A549 (cell line): ENCODE measurements around the gene KRTAP5-2. TPM values are rescaled to one million over a fixed set of nuclear protein-coding genes. Genes with fewer than 3 reads are reported as not detected.

ENCODE experiments used
- ATAC-seq, 2 experiments: fragments of 200-7000 bp in 1 of 2; fragments of >200 bp in 1 of 2; cut with Nextera tagmentation in 1 of 2; cut with Tn5 transposase in 1 of 2; 3 replicates each; pipeline versions ENCODE4 v1.8.0 to v1.9.1; 2018 to 2020; ENCODE audit warnings: mild to moderate bottlenecking in 1 of 2, moderate library complexity in 1 of 2
- CTCF ChIA-PET: fragments of 300-600 bp; sonication (Branson Sonifier 250); formaldehyde crosslinking; extraction: SDS; loops from one replicate; lab custom pipeline; 2021; ENCODE audit warnings: antibody characterized with exemption, inconsistent platforms; lab: Yijun Ruan, JAX
- POLR2A ChIA-PET: fragments of 350-600 bp; formaldehyde crosslinking; extraction: SDS; loops from one replicate; lab custom pipeline; 2021; ENCODE audit warnings: antibody characterized with exemption, inconsistent platforms; lab: Yijun Ruan, JAX
- DNase-seq, 2 experiments: peaks; one replicate each; pipeline versions ENCODE4 v3.0.0 to v3.0.0-alpha.2; 2011 to 2016; ENCODE audit warnings: low read depth in 1 of 2, low spot score in 1 of 2
- FAIRE-seq: peaks from 2 replicates; lab custom pipeline; 2011; peaks lifted over from hg19 to GRCh38; lab: Jason Lieb, UNC
- H3K27ac ChIP-seq, 2 experiments: fragments of >200 bp; sonication (Bioruptor Twin); formaldehyde crosslinking; 3 replicates each; pipeline ENCODE4 v1.5.1; 2016 to 2017
- H3K4me1 ChIP-seq: fragments of >200 bp; sonication (Bioruptor Twin); formaldehyde crosslinking; 3 replicates; pipeline ENCODE4 v1.6.1; 2016
- H3K4me2 ChIP-seq: fragments of >200 bp; sonication (Bioruptor Twin); formaldehyde crosslinking; 3 replicates; pipeline ENCODE4 v1.6.1; 2016
- H3K4me3 ChIP-seq: fragments of >200 bp; sonication (Bioruptor Twin); formaldehyde crosslinking; 3 replicates; pipeline ENCODE4 v1.5.1; 2016
- H3K9me3 ChIP-seq: fragments of >200 bp; sonication (Bioruptor Twin); formaldehyde crosslinking; 3 replicates; pipeline ENCODE4 v1.6.1; 2016
- ATOH8 ChIP-seq: fragments of 250-450 bp; sonication (Bioruptor Pico); IDR thresholded peaks from 2 replicates; pipeline ENCODE4 v1.5.0; 2020; ENCODE audit warnings: low read depth, mild to moderate bottlenecking, moderate library complexity
- CBX2 ChIP-seq: fragments of 200-600 bp; sonication (generic); IDR thresholded peaks from 2 replicates; pipeline ENCODE4 v1.6.1; 2016; ENCODE audit warnings: low read depth, mild to moderate bottlenecking, borderline replicate concordance
- CBX8 ChIP-seq: fragments of 200-600 bp; sonication (generic); IDR thresholded peaks from 2 replicates; pipeline ENCODE4 v1.6.1; 2016
- ESRRA ChIP-seq: fragments of 150-350 bp; IDR thresholded peaks from 2 replicates; pipeline ENCODE4 v1.6.1; 2014; ENCODE audit warnings: mild to moderate bottlenecking, low read length, borderline replicate concordance
- FOSL2 ChIP-seq, 2 experiments: fragments of 450-650 bp in 1 of 2; fragments of >200 bp in 1 of 2; sonication (Bioruptor Twin) in 1 of 2; formaldehyde crosslinking; IDR thresholded peaks; 2 replicates each; pipeline versions ENCODE4 v1.5.0 to v1.6.1; 2016 to 2020; ENCODE audit warnings: mild to moderate bottlenecking in 1 of 2, moderate library complexity in 1 of 2
- FOXS1 ChIP-seq: fragments of 250-450 bp; sonication (Bioruptor Pico); IDR thresholded peaks from 2 replicates; pipeline ENCODE4 v1.5.0; 2020; ENCODE audit warnings: mild to moderate bottlenecking, moderate library complexity
- GATA3 ChIP-seq: IDR thresholded peaks from 2 replicates; pipeline ENCODE4 v1.6.1; 2012; ENCODE audit warnings: borderline replicate concordance
- HDAC2 ChIP-seq: fragments of 200-600 bp; sonication (generic); IDR thresholded peaks from 2 replicates; pipeline ENCODE4 v1.6.1; 2016
- HOXA7 ChIP-seq: fragments of 250-450 bp; sonication (Bioruptor Pico); IDR thresholded peaks from 2 replicates; pipeline ENCODE4 v1.5.0; 2020; ENCODE audit warnings: mild to moderate bottlenecking, moderate library complexity
- HOXB13 ChIP-seq: fragments of 250-450 bp; sonication (Bioruptor Pico); IDR thresholded peaks from 2 replicates; pipeline ENCODE4 v1.5.0; 2020; ENCODE audit warnings: low read depth, mild to moderate bottlenecking, moderate library complexity
- HOXB5 ChIP-seq: fragments of 250-450 bp; sonication (Bioruptor Pico); IDR thresholded peaks from 2 replicates; pipeline ENCODE4 v1.5.0; 2020; ENCODE audit warnings: mild to moderate bottlenecking, moderate library complexity
- JUN ChIP-seq, 2 experiments: fragments of >200 bp; sonication (Bioruptor Twin); formaldehyde crosslinking; IDR thresholded peaks; 2 replicates in 1 of 2; 3 replicates in 1 of 2; pipeline ENCODE4 v1.6.1; 2016 to 2017
- KDM1A ChIP-seq: fragments of 200-600 bp; sonication (generic); IDR thresholded peaks from 2 replicates; pipeline ENCODE4 v1.6.1; 2016; ENCODE audit warnings: low read depth, mild to moderate bottlenecking
- MAFK ChIP-seq: fragments of 450-650 bp; IDR thresholded peaks from 2 replicates; pipeline ENCODE4 v1.6.1; 2014; ENCODE audit not compliant: partially characterized antibody
- MAX ChIP-seq: IDR thresholded peaks from 2 replicates; pipeline ENCODE4 v1.6.1; 2012
- MAZ ChIP-seq: fragments of 150-350 bp; IDR thresholded peaks from 2 replicates; pipeline ENCODE4 v1.6.1; 2014; ENCODE audit warnings: antibody characterized with exemption, low read depth, low read length, borderline replicate concordance
- NFE2L2 ChIP-seq: fragments of 150-350 bp; conservative IDR thresholded peaks from 2 replicates; pipeline ENCODE4 v1.6.1; 2014; ENCODE audit warnings: low read length
- NR3C1 ChIP-seq: fragments of >200 bp; sonication (Bioruptor Twin); formaldehyde crosslinking; IDR thresholded peaks from 3 replicates; pipeline ENCODE4 v1.6.1; 2017
- POLR2AphosphoS2 ChIP-seq: conservative IDR thresholded peaks from 2 replicates; pipeline ENCODE4 v1.6.1; 2012; ENCODE audit warnings: low read length, improper control_type of control experiment, inconsistent platforms
- RARB ChIP-seq: fragments of 250-450 bp; sonication (Bioruptor Pico); IDR thresholded peaks from 2 replicates; pipeline ENCODE4 v1.8.0; 2021; ENCODE audit warnings: mild to moderate bottlenecking, moderate library complexity
- RCOR1 ChIP-seq: fragments of 150-350 bp; IDR thresholded peaks from 2 replicates; pipeline ENCODE4 v1.6.1; 2014; ENCODE audit warnings: antibody characterized with exemption, low read length, low read depth
- RFX5 ChIP-seq: fragments of 450-650 bp; IDR thresholded peaks from 2 replicates; pipeline ENCODE4 v1.7.1; 2014; ENCODE audit warnings: antibody characterized with exemption, mild to moderate bottlenecking, moderate library complexity
- SREBF2 ChIP-seq: fragments of 450-650 bp; IDR thresholded peaks from 2 replicates; pipeline ENCODE4 v1.6.1; 2014; ENCODE audit warnings: mild to moderate bottlenecking, moderate library complexity
- ZC3H11A ChIP-seq: fragments of 450-650 bp; IDR thresholded peaks from 2 replicates; pipeline ENCODE4 v1.6.1; 2014; ENCODE audit warnings: antibody characterized with exemption, mild to moderate bottlenecking
- ZSCAN20 ChIP-seq: fragments of 250-450 bp; sonication (Bioruptor Pico); IDR thresholded peaks from 2 replicates; pipeline ENCODE4 v1.8.0; 2022; ENCODE audit warnings: mild to moderate bottlenecking, moderate library complexity
- WGBS: methylation state at CpG from one replicate; pipeline ENCODE4 v1.1.6; 2017; ENCODE audit errors: missing lambda C conversion rate; 5-methylcytosine and 5-hydroxymethylcytosine counted together
- polyA plus RNA-seq, 4 experiments: library from polyadenylated mRNA; depleted of rRNA in 3 of 4; stranded (reverse); fragments of >200 nt; fragmentation: RNase III in 1 of 4; extraction: RNeasy Plus Mini Kit Qiagen cat#74134 plus additional on column Dnase treatment in 1 of 4; gene quantifications; 2 replicates in 3 of 4; 3 replicates in 1 of 4; pipeline ENCODE4 v1.2.3, GENCODE V29; 2011 to 2017
- TF ChIP-seq, protein P1 (sequence below): fragments of >200 bp; sonication (Bioruptor Twin); formaldehyde crosslinking; IDR thresholded peaks from 3 replicates; pipeline ENCODE4 v1.6.1; 2016
- TF ChIP-seq, protein P2 (sequence below): fragments of 250-450 bp; sonication (Bioruptor Pico); IDR thresholded peaks from 2 replicates; pipeline ENCODE4 v1.5.0; 2021; ENCODE audit warnings: mild to moderate bottlenecking, moderate library complexity, borderline replicate concordance
- TF ChIP-seq, protein P3 (sequence below): fragments of >200 bp; sonication (Bioruptor Twin); formaldehyde crosslinking; IDR thresholded peaks from 2 replicates; pipeline ENCODE4 v1.6.1; 2016
- TF ChIP-seq, protein P4 (sequence below): fragments of 450-650 bp; IDR thresholded peaks from 2 replicates; pipeline ENCODE4 v1.6.1; 2014; ENCODE audit warnings: antibody characterized with exemption

KRTAP5-2 gene
- polyA plus RNA-seq, 2 of the 4 experiments (the other 2 are of a cell fraction), result not detected

DNA sequence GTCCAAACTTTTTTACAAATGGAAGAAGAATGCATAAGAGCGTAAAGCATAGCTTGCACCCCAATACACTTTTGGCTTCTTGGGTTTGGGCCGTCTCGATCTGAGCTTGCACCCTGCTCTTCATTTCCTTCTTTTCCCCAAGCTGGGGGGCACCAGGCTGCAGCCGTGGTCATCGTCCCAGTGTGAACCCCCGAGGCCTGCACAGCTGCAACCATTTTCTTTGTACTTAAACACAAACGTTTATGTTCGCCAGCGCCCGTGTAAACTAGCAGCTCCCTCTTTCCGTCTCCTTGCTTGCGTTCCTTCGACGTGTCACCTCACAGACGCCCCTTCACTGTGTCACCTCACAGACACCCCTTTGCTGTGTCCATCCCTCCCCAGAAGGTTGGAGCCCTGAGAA, 41.6 kb upstream of the KRTAP5-2 start:
- no peak for FAIRE-seq
- Histone ChIP-seq H3K9me3 (no peaks in the 10 kb centered on the region), H3K27ac (no peak overlapping the region), H3K4me3 (no peak overlapping the region), H3K4me1 (no peaks in the 10 kb centered on the region), H3K4me2 (no peak overlapping the region)
- POLR2A ChIA-PET, result no interaction called here
- 45% methylated on average over 15 of the region's 15 CpGs for WGBS
- CTCF ChIA-PET, result interaction anchor here (0.6 to 6.3 kb wide), 29 partner anchors 9 to 908 kb away, joined by 3 to 57 read pairs (median 4); partner anchors contain the start of genes KRTAP5-5, SYT8 and TNNI2
- no peak for DNase-seq
- TF ChIP-seq RFX5 (no peak), MAFK (no peak), FOXS1 (no peak), MAX (no peak), RCOR1 (no peak), CBX2 (no peak), SREBF2 (no peak), ZSCAN20 (CRISPR knock-in tag) (no peak), HOXB13 (no peak), ESRRA (no peak), RARB (CRISPR knock-in tag) (no peak), ZC3H11A (no peak), MAZ (no peak), NFE2L2 (no peak), HOXB5 (CRISPR knock-in tag) (no peak), JUN (IDR thresholded peaks at IDR 0.05) (no peak), ATOH8 (CRISPR knock-in tag) (no peak), POLR2AphosphoS2 (no peak)
- TF ChIP-seq, protein P1, sequence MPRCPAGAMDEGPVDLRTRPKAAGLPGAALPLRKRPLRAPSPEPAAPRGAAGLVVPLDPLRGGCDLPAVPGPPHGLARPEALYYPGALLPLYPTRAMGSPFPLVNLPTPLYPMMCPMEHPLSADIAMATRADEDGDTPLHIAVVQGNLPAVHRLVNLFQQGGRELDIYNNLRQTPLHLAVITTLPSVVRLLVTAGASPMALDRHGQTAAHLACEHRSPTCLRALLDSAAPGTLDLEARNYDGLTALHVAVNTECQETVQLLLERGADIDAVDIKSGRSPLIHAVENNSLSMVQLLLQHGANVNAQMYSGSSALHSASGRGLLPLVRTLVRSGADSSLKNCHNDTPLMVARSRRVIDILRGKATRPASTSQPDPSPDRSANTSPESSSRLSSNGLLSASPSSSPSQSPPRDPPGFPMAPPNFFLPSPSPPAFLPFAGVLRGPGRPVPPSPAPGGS, result no peak
- TF ChIP-seq, protein P2, sequence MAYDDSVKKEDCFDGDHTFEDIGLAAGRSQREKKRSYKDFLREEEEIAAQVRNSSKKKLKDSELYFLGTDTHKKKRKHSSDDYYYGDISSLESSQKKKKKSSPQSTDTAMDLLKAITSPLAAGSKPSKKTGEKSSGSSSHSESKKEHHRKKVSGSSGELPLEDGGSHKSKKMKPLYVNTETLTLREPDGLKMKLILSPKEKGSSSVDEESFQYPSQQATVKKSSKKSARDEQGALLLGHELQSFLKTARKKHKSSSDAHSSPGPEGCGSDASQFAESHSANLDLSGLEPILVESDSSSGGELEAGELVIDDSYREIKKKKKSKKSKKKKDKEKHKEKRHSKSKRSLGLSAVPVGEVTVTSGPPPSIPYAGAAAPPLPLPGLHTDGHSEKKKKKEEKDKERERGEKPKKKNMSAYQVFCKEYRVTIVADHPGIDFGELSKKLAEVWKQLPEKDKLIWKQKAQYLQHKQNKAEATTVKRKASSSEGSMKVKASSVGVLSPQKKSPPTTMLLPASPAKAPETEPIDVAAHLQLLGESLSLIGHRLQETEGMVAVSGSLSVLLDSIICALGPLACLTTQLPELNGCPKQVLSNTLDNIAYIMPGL (CRISPR knock-in tag), result no peak
- ATAC-seq, result peak; percentile 4 to 26; a peak in 3 of 6 replicates

DNA sequence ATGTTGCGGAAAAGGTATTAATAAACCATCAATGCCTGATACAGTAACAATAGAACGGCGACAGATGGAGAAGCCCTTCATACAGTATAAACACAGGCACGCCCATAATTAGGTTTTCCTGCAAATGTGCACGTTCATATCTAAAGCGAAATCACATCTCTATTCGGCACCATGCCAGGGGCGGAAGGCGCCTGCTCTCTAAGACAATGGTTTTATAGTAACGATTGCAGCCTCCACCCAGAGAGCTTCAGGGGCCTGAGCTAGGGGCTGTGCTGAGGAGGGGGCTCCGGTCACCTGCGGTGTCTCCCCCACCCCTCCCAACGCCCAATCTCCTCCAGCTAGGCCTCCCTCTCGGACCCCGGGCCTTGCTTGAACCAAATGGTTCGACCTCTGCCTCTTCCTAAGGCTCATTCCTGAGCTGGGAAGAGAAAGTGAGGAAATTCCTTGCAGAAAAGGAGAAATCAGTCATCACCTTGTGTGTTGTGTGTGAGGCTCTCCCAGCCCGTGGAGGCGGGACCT, 41.1 kb upstream of the KRTAP5-2 start:
- Histone ChIP-seq H3K9me3 (no peaks in the 10 kb centered on the region), H3K4me3 (no peak overlapping the region), H3K27ac (no peak overlapping the region), H3K4me2 (no peak overlapping the region), H3K4me1 (no peaks in the 10 kb centered on the region)
- ChIA-PET POLR2A (no interaction called here), CTCF (interaction anchor here (0.6 to 6.3 kb wide), 27 partner anchors 8 to 908 kb away, joined by 3 to 57 read pairs (median 4); partner anchors contain the start of genes KRTAP5-5, SYT8 and TNNI2)
- no peak for ATAC-seq
- no peak for DNase-seq
- TF ChIP-seq, protein P3, sequence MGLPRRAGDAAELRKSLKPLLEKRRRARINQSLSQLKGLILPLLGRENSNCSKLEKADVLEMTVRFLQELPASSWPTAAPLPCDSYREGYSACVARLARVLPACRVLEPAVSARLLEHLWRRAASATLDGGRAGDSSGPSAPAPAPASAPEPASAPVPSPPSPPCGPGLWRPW, result no peak
- TF ChIP-seq KDM1A, result no peak
- no peak for TF ChIP-seq ESRRA
- no peak for TF ChIP-seq ZC3H11A
- TF ChIP-seq HOXA7 (CRISPR knock-in tag), result no peak
- TF ChIP-seq CBX8, result no peak
- TF ChIP-seq POLR2AphosphoS2, result no peak
- no peak for TF ChIP-seq NR3C1
- no peak for TF ChIP-seq RFX5
- TF ChIP-seq, protein P4, sequence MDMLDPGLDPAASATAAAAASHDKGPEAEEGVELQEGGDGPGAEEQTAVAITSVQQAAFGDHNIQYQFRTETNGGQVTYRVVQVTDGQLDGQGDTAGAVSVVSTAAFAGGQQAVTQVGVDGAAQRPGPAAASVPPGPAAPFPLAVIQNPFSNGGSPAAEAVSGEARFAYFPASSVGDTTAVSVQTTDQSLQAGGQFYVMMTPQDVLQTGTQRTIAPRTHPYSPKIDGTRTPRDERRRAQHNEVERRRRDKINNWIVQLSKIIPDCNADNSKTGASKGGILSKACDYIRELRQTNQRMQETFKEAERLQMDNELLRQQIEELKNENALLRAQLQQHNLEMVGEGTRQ, result no peak
- no peak for TF ChIP-seq JUN (IDR thresholded peaks at IDR 0.05)
- TF ChIP-seq, protein P1, result no peak
- no peak for TF ChIP-seq HDAC2
- no peak for TF ChIP-seq SREBF2
- no peak for TF ChIP-seq FOSL2 (IDR thresholded peaks at IDR 0.05)
- no peak for TF ChIP-seq FOSL2 (CRISPR knock-in tag; IDR thresholded peaks at IDR 0.05)
- TF ChIP-seq GATA3, result no peak
- no peak for FAIRE-seq
- WGBS, result 46% methylated on average over 18 of the region's 18 CpGs
